ENCODE data around the gene LAMP5.

- TF ChIP-seq CTCF (IDR thresholded peaks at IDR 0.05; ENCODE audit: insufficient read depth, low read length, poor library complexity, severe bottlenecking) (no peak), EZH2phosphoT487 (conservative IDR thresholded peaks at IDR 0.05; ENCODE audit: low read length) (no peak)
Observed at GRCh38 chr20:9575836-9576235, 61.4 kb downstream of the LAMP5 start.

Measured in SU-DHL-6 (cell line).